ENCODE data around the gene CUL4A. TPM values are rescaled to one million over a fixed set of nuclear protein-coding genes. Genes with fewer than 3 reads are reported as not detected.

The CUL4A gene
- total and polyA plus RNA-seq, 8 donors: 18.1 to 33.4 (median 28.9) TPM

- H3K27ac ChIP-seq: peak within 1 kb of the TSS; percentile 93 to 100 (median 98)
- peaks cover 15 to 32% (median 20%) of the 10 kb centered on the region in 3 donors for H3K4me1 ChIP-seq
- WGBS, 2 donors: 0 to 1% methylated on average over 90 to 103 of the region's 103 CpGs
- peaks cover 0 to 5% (median 0%) of the 10 kb centered on the region in 3 donors for H3K36me3 ChIP-seq
- H3K27me3 ChIP-seq: no peaks in the 10 kb centered on the region
- no peaks in the 10 kb centered on the region for H3K9me3 ChIP-seq
- FAIRE-seq (no peak), DNase-seq (peak; percentile 83 to 96 (median 90)), ATAC-seq (peak; percentile 90 to 96 (median 92))
- peak within 1 kb of the TSS; percentile 79 to 98 (median 94) for H3K4me3 ChIP-seq
- TF ChIP-seq CTCF (IDR thresholded peaks at IDR 0.05): no peak
- intact Hi-C loops (cut with DNase I): no loop called here
Measured at GRCh38 chr13:113208421-113209335, 735 bp upstream of the CUL4A start, which contains the start of gene PCID2. Gene PCID2, minus strand, starts transcription at chr13:113208669. Its CDS starts 35 bp downstream, at chr13:113208634.

- peak; percentile 57 to 89 (median 72) for DNase-seq
- Histone ChIP-seq H3K36me3 (peaks cover 0 to 5% (median 0%) of the 10 kb centered on the region in 3 donors), H3K27ac (peak overlapping the region; percentile 78 to 100 (median 96)), H3K4me1 (peaks cover 15 to 32% (median 20%) of the 10 kb centered on the region in 3 donors), H3K4me3 (peak overlapping the region; percentile 63 to 95 (median 86)), H3K9me3 (no peaks in the 10 kb centered on the region), H3K27me3 (no peaks in the 10 kb centered on the region)
- 1% methylated on average over 40 to 67 of the region's 67 CpGs for WGBS, 2 donors
- peak; percentile 17 to 52 (median 22) for ATAC-seq
- intact Hi-C loops (cut with DNase I): no loop called here
- TF ChIP-seq CTCF (IDR thresholded peaks at IDR 0.05): no peak
- FAIRE-seq: no peak
Measured at GRCh38 chr13:113209759-113210421, 477 bp downstream of the CUL4A start.

- WGBS, 2 donors: 89 to 93% methylated on average over 6 of the region's 6 CpGs
- DNase-seq (no peak), FAIRE-seq (peak; percentile 37), ATAC-seq (no peak)
- Histone ChIP-seq H3K36me3 (peaks cover 0 to 5% (median 0%) of the 10 kb centered on the region in 3 donors), H3K27me3 (no peaks in the 10 kb centered on the region), H3K4me3 (no peak overlapping the region), H3K9me3 (no peaks in the 10 kb centered on the region), H3K4me1 (peaks cover 12 to 26% (median 20%) of the 10 kb centered on the region in 3 donors), H3K27ac (no peak overlapping the region)
- intact Hi-C loops (cut with DNase I): no loop called here
- TF ChIP-seq CTCF (IDR thresholded peaks at IDR 0.05): no peak
Measured at GRCh38 chr13:113210833-113211232, 1.4 kb downstream of the CUL4A start.

GRCh38 chr13:113211774-113212173, 2.4 kb downstream of the CUL4A start:
- ATAC-seq: no peak
- Histone ChIP-seq H3K4me1 (peaks cover 12 to 29% (median 22%) of the 10 kb centered on the region in 3 donors), H3K36me3 (peaks cover 0 to 5% (median 0%) of the 10 kb centered on the region in 3 donors), H3K4me3 (no peak overlapping the region), H3K9me3 (no peaks in the 10 kb centered on the region), H3K27me3 (no peaks in the 10 kb centered on the region), H3K27ac (no peak overlapping the region)
- TF ChIP-seq CTCF (IDR thresholded peaks at IDR 0.05): no peak
- DNase-seq: no peak
- FAIRE-seq: no peak
- WGBS, 2 donors: 95 to 96% methylated on average over 10 of the region's 10 CpGs
- intact Hi-C loops (cut with DNase I): no loop called here

All from pancreas (tissue), 10 donors.